Pulmonary artery endothelial cell (primary cell): Measurements from ENCODE around the gene XRCC5. TPM values are rescaled to one million over a fixed set of nuclear protein-coding genes. Genes with fewer than 3 reads are reported as not detected.
A peak's percentile ranks its signal among the peaks of the same experiment; 100 is the strongest.
"Not testable (repeated sequence)": the region's sequence is repeated elsewhere in the genome, so short reads cannot be mapped to it uniquely, and the experiment has no call there.

Experiments used
- DNase-seq: peaks from one replicate; pipeline ENCODE4 v3.0.0-alpha.2; 2011; ENCODE audit warnings: low read depth, low spot score
- total RNA-seq: library from RNA; depleted of rRNA; stranded (reverse); fragments of >200 nt; gene quantifications from 2 replicates; pipeline ENCODE4 v1.2.3, GENCODE V29; 2014

The XRCC5 gene
- 322 and 325 TPM in 2 replicates for total RNA-seq

DNA sequence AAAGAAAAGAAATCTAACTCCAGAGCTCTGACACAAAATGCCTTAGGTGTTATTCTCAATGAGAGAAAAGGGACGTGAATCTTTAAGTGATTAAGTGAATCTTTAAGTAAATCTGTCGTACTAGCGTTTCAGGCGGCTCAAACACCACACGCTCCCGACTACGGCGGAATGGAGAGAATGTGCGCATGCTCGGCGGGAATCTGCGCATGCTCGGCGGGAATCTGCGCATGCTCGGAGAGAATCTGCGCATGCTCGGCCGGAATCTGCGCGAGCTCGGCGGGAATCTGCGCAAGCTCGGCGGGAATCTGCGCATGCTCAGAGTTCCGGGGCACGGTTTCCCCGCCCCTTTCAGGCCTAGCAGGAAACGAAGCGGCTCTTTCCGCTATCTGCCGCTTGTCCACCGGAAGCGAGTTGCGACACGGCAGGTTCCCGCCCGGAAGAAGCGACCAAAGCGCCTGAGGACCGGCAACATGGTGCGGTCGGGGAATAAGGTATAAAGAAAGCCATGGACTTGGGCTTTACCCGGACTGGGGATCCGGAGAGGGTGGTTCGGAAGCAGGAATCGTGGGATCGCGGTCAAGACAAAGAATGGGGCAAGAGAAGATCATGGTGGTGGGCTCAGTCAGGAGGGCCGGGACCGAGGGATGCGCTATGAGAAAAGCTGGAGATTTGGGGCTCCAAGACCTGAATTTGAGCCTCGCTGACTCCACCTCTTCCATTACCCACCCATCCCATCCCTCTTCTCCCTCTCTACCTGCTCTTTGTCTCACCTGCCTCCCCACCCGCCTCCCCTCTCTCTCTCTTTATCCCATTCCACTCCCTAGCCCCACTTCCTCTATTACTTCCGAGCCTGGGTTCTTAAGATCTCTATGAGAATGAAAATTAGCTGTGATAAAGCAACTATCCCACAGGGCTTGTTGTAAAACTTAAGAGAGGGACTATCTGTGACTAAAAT, at the start of gene XRCC5:
TSS of gene XRCC5 (plus strand) at position 382 of the 955 bp plus-strand sequence. CDS start at position 471, 89 bp downstream.
- peak; percentile 78 for DNase-seq

GRCh38 chr2:216064014-216064630, 45.0 kb upstream of the XRCC5 start:
- DNase-seq, result no peak

DNA sequence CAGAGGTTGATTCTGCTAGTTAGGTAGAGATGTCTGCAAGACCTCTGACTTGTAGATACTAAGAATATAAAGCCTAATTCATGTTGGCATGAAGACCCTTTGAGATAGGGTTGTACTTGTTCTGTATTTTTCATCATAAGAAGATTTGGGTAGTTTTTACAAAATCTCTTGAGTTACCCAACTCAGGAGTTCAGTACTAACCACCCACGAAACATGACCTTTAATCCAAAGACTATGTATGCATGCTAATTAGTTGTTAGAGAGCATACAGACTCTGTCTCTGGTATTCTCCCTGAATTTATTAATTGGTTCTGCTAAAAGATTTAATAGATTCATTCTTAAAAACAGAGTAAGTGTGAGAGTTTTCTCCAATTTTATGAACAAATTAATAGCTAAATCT, 44.5 kb upstream of the XRCC5 start:
- no peak for DNase-seq

DNA sequence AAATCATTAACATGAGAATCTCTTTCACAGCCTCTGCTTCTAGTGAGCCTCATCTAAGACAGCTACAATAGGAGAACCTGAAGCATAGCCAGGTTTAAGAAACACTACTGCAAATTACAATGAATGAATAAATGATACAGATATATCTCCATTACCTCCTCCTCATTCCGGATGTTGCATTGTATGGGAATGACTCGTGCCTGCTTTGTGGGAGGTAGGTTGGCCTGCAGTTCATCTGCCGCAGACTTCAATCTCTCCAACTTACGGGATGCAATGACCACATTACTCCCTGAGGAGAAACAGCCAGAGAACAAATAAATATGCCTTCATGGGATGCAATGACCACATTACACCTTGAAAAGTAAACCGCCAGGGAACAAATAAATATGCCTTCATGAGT, 42.9 kb upstream of the XRCC5 start:
- DNase-seq, result no peak

GRCh38 chr2:216069028-216069427, 40.1 kb upstream of the XRCC5 start:
- DNase-seq, result no peak

GRCh38 chr2:216070195-216070594, 39.0 kb upstream of the XRCC5 start:
- no peak for DNase-seq

GRCh38 chr2:216071111-216071851, 37.9 kb upstream of the XRCC5 start:
- no peak for DNase-seq

GRCh38 chr2:216072473-216072872, 36.7 kb upstream of the XRCC5 start:
- no peak for DNase-seq

- DNase-seq, result no peak
These were observed 35.4 kb upstream of the XRCC5 start for GRCh38 chr2:216073773-216074172.

- DNase-seq, result no peak
These were observed 34.8 kb upstream of the XRCC5 start for GRCh38 chr2:216074380-216074779.

- no peak for DNase-seq
These were observed 34.4 kb upstream of the XRCC5 start for GRCh38 chr2:216074794-216075193.

GRCh38 chr2:216075510-216076485, 33.4 kb upstream of the XRCC5 start:
- DNase-seq, result no peak

- no peak for DNase-seq
These were observed 30.4 kb upstream of the XRCC5 start for GRCh38 chr2:216078776-216079175.

DNA sequence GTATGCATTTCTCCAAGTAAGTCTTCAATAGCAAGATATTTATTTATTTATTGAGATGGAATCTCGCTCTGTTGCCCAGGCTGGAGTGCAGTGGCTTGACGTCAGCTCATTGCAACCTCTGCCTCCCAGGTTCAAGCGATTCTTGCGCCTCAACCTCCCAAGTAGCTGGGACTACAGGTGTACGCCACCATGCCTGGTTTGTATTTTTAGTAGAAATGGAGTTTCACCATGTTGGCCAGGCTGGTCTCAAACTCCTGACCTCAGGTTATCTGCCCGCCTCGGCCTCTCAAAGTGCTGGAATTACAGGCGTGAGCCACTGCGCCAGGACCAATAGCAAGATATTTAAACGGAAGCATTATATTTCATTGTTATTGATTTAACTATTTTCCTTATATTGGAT, 29.1 kb upstream of the XRCC5 start:
- not testable (repeated sequence) for DNase-seq

- no peak for DNase-seq
These were observed 28.1 kb upstream of the XRCC5 start for GRCh38 chr2:216081012-216081411.

DNA sequence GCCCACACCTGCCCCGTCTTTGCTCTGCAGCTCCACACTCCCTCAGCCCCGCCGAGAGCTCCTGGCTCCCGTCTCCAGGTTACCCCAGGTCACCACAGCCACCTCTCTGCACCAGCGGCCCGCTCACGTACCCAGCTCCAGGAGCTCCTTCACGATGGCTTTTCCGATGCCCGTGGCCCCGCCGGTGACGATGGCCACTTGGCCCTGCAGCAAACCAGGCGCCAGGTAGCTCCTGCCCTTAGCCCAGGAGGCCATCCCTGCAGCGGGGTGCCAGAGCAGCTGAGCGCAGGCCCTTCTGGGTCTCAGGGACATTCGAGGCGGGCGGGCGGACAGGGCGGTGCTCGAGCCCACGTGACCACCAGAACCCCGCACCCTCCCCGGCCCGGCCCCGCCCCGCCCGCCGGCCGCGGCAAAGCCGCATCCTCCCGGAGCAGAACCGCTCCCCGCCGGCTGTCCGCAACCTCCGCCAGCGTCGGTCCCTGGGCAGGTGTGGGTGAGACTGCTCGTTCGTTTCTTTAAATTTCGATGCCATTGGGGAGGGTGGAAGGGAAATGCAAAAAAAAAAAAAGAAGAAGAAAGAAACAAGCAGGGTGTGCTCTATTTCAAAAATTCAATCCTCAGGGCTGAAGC, 27.5 kb upstream of the XRCC5 start, which contains the start of the genes PECR and TMEM169:
TSS of gene PECR (minus strand) at position 323 of the 630 bp plus-strand sequence. CDS start at position 255, 68 bp downstream.
TSS of gene TMEM169 (plus strand) at position 433 of the 630 bp plus-strand sequence. CDS start 14,045 bp downstream, outside the sequence.
- DNase-seq, result no peak

DNA sequence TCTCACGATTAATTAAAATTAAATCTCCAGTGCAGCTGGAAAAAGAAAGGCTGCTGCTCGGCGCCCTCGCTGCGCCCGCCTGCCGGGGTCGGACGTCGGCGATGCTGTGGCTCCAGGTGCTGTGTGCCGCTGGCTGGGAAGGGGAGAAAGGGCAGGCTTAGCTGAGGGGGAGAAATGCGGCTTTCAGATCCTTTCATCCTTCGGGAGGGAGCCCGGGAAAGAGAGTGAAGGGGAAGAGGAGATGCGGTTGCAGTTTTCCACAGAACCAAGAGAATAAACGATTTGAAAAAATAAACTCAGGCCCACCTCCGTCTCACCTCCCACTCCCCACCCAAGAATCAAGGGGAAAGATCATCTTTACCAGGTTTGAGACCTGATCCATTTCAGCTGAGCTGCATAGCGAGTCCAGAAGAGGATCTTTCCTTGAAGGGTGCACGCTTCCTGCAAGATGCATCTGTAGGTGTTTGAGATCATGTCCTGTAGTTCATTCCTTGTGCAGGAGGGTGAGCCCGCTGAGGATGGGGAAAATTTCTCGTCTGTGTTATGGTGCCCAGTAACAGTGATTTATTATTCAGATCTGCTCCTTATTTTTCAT, 26.9 kb upstream of the XRCC5 start:
- no peak for DNase-seq

DNA sequence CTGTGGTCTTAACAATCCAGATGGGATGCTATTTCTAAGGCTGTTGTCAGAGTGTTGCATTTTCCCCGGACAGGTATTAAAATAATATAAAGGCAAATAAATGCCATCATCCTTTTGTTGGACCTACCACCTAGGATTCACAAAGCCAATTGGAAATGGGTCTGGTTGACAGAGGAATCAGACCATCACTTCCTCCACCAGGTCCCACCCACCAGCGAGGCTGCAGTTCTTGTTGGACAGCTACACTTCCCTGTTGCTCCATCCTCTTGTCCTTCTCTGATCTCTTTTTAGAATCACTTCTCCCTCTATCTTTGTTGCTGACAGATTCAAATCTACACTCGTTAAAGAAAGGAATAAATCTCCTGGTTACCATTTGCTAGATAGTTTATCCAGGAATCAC, 26.3 kb upstream of the XRCC5 start:
- DNase-seq, result no peak

DNA sequence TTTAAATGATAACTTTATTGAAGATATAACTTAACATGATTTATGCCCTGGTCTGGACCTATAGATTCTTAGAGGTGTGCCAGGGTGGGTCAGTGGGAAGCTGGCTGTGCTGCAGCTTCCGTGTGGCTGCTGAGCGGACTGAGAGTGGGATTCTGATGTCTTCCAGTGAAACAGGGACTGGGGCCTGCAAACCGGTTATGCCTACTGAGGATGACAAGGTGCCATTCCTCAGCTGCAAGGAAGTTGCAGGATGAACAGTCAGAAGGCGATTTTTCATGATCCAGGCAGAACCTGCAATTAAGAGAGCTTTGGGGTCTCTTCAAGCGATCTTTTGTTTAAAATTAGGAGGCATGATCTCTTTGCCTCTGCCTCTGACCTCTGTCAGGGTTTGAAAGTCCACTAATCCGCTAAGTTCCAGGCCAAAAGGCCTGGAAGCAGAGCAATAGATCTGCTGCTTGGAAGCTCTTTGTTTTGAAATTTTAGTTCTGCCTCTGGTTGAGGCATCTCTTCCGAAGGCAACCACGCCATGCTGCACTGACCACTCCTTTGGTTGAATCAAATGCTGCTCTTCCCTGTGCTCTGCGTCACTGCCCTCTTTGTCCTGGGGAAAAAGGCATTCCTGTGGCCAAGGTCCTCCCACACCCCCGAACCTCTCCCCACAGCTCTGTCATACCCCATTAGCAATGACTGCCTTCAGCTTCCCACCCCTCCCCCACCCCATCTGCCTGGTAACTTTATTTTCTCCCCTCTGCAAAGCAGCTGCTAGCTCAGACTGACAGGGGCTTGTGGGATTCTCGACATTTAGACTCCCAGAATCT, 25.5 kb upstream of the XRCC5 start:
- DNase-seq, result no peak
